H1 (cell line): ENCODE measurements around the gene FGR. TPM values are rescaled to one million over a fixed set of nuclear protein-coding genes. Genes with fewer than 3 reads are reported as not detected.

Experiments
- CTCF ChIA-PET: fragments of 300-600 bp; sonication (Branson Sonifier 250); formaldehyde crosslinking; loops from one replicate; lab custom pipeline; 2021; ENCODE audit not compliant: partially characterized antibody; lab: Charles Lee
- POLR2A ChIA-PET: fragments of 300-600 bp; sonication (Branson Sonifier 250); formaldehyde crosslinking; loops from one replicate; lab custom pipeline; 2021; ENCODE audit warnings: inconsistent platforms; ENCODE audit not compliant: partially characterized antibody; lab: Charles Lee
- DNase-seq, 2 experiments: peaks; one replicate each; pipeline versions ENCODE4 v3.0.0 to v3.0.0-alpha.2; 2010 to 2022; ENCODE audit warnings: low spot score in 2 of 2, low read depth in 1 of 2, mixed read lengths in 1 of 2
- FAIRE-seq: peaks from 2 replicates; lab custom pipeline; 2011; peaks lifted over from hg19 to GRCh38; lab: Jason Lieb, UNC
- H2AFZ ChIP-seq: 2 replicates; pipeline ENCODE4 v1.8.1; 2012; ENCODE audit warnings: low read length, inconsistent platforms
- H2AK5ac ChIP-seq: 2 replicates; pipeline ENCODE4 v1.6.1; 2013; ENCODE audit warnings: low read depth, low read length
- H2BK120ac ChIP-seq: replicated peaks from 2 replicates; pipeline ENCODE3; 2013; ENCODE audit warnings: low read depth, low read length, inconsistent platforms
- H2BK12ac ChIP-seq: 2 replicates; pipeline ENCODE4 v1.6.1; 2013; ENCODE audit warnings: low read depth, low read length
- H2BK15ac ChIP-seq: 2 replicates; pipeline ENCODE4 v1.6.1; 2013; ENCODE audit warnings: low read length
- H2BK20ac ChIP-seq: 2 replicates; pipeline ENCODE4 v1.6.1; 2013; ENCODE audit warnings: low read length
- H2BK5ac ChIP-seq: 2 replicates; pipeline ENCODE4 v1.6.1; 2013; ENCODE audit warnings: low read depth, low read length
- H3K14ac ChIP-seq: 2 replicates; pipeline ENCODE4 v1.6.1; 2013; ENCODE audit warnings: inconsistent platforms; ENCODE audit not compliant: insufficient read length
- H3K18ac ChIP-seq: 2 replicates; pipeline ENCODE4 v1.6.1; 2013; ENCODE audit warnings: low read length; ENCODE audit errors: extremely low read depth
- H3K23ac ChIP-seq: 2 replicates; pipeline ENCODE4 v1.6.1; 2013; ENCODE audit warnings: inconsistent platforms; ENCODE audit not compliant: insufficient read length
- H3K23me2 ChIP-seq: 2 replicates; pipeline ENCODE4 v1.6.1; 2013; ENCODE audit warnings: low read depth, low read length
- H3K27ac ChIP-seq: 2 replicates; pipeline ENCODE4 v1.6.1; 2011; ENCODE audit warnings: low read depth, low read length, inconsistent platforms
- H3K27me3 ChIP-seq, 4 experiments: replicated peaks in 1 of 4; 1 replicate in 1 of 4; 2 replicates in 3 of 4; pipeline versions ENCODE4 v1.6.1 to v1.8.1; 2011 to 2013; ENCODE audit warnings: low read length in 3 of 4, mild to moderate bottlenecking in 3 of 4, inconsistent platforms in 2 of 4, mixed read lengths in 2 of 4, moderate library complexity in 1 of 4; ENCODE audit not compliant: control insufficient read depth in 3 of 4, insufficient read depth in 3 of 4; ENCODE audit errors: extremely low read depth in 1 of 4
- H3K36me3 ChIP-seq, 4 experiments: 2 replicates each; pipeline versions ENCODE4 v1.6.1 to v1.8.1; 2011 to 2013; ENCODE audit warnings: mild to moderate bottlenecking in 4 of 4, low read length in 3 of 4, moderate library complexity in 2 of 4, control low read depth in 1 of 4, inconsistent platforms in 1 of 4; ENCODE audit not compliant: insufficient read depth in 4 of 4, control insufficient read depth in 2 of 4
- H3K4ac ChIP-seq: replicated peaks from 2 replicates; pipeline ENCODE3; 2013; ENCODE audit warnings: low read length, low read depth, mixed read lengths, inconsistent platforms; ENCODE audit not compliant: insufficient read length
- H3K4me1 ChIP-seq, 4 experiments: replicated peaks in 1 of 4; 1 replicate in 1 of 4; 2 replicates in 3 of 4; pipeline versions ENCODE4 v1.6.1 to v1.8.1; 2011 to 2013; ENCODE audit warnings: low read length in 3 of 4, inconsistent platforms in 2 of 4, mixed read lengths in 1 of 4; ENCODE audit not compliant: insufficient read depth in 4 of 4, control insufficient read depth in 3 of 4
- H3K4me2 ChIP-seq, 2 experiments: 2 replicates each; pipeline versions ENCODE4 v1.6.1 to v1.8.1; 2011 to 2013; ENCODE audit warnings: low read depth in 2 of 2, low read length in 2 of 2, control low read depth in 1 of 2, inconsistent platforms in 1 of 2, mild to moderate bottlenecking in 1 of 2; ENCODE audit not compliant: insufficient read depth in 1 of 2
- H3K4me3 ChIP-seq, 4 experiments: fragments of 200-600, 300-600 bp in 1 of 4; sonication (generic), shearing (Covaris generic), sonication (Bioruptor Twin) in 1 of 4; 2 replicates each; pipeline versions ENCODE4 v1.5.1 to v1.8.1; 2011 to 2016; ENCODE audit warnings: low read length in 4 of 4, low read depth in 3 of 4, control low read depth in 2 of 4, inconsistent platforms in 2 of 4, mild to moderate bottlenecking in 2 of 4, mixed read lengths in 1 of 4, moderate library complexity in 1 of 4; ENCODE audit not compliant: insufficient read depth in 2 of 4; ENCODE audit errors: extremely low read depth in 1 of 4
- H3K56ac ChIP-seq: replicated peaks from 2 replicates; pipeline ENCODE3; 2013; ENCODE audit warnings: low read depth, mild to moderate bottlenecking, mixed read lengths, low read length, inconsistent platforms; ENCODE audit not compliant: insufficient read length
- H3K79me1 ChIP-seq: 2 replicates; pipeline ENCODE4 v1.6.1; 2013; ENCODE audit warnings: low read depth, low read length, control low read depth
- H3K79me2 ChIP-seq, 2 experiments: 2 replicates each; pipeline versions ENCODE4 v1.6.1 to v1.8.1; 2012 to 2013; ENCODE audit warnings: low read length in 2 of 2, mild to moderate bottlenecking in 2 of 2, inconsistent platforms in 1 of 2; ENCODE audit not compliant: insufficient read depth in 2 of 2, control insufficient read depth in 1 of 2
- H3K9ac ChIP-seq, 4 experiments: replicated peaks in 1 of 4; 1 replicate in 1 of 4; 2 replicates in 3 of 4; pipeline versions ENCODE4 v1.6.1 to v1.8.1; 2011 to 2013; ENCODE audit warnings: low read depth in 3 of 4, low read length in 3 of 4, control low read depth in 2 of 4, mild to moderate bottlenecking in 2 of 4, moderate library complexity in 2 of 4, inconsistent platforms in 1 of 4; ENCODE audit errors: extremely low read depth in 1 of 4
- H3K9me3 ChIP-seq, 2 experiments: 2 replicates each; pipeline versions ENCODE4 v1.6.1 to v1.8.1; 2012 to 2013; ENCODE audit warnings: mild to moderate bottlenecking in 2 of 2, moderate library complexity in 2 of 2, control low read depth in 1 of 2, inconsistent platforms in 1 of 2, low read depth in 1 of 2, low read length in 1 of 2, mixed read lengths in 1 of 2; ENCODE audit not compliant: insufficient read depth in 2 of 2
- H4K20me1 ChIP-seq, 2 experiments: replicated peaks in 1 of 2; 2 replicates each; pipeline versions ENCODE3 to v1.8.1; 2011 to 2013; ENCODE audit warnings: inconsistent platforms in 2 of 2, low read length in 2 of 2, mild to moderate bottlenecking in 1 of 2; ENCODE audit not compliant: insufficient read depth in 2 of 2, control insufficient read depth in 1 of 2
- H4K5ac ChIP-seq: 2 replicates; pipeline ENCODE4 v1.6.1; 2013; ENCODE audit warnings: low read length, low read depth, mixed read lengths, inconsistent platforms; ENCODE audit not compliant: insufficient read length
- H4K8ac ChIP-seq: 2 replicates; pipeline ENCODE4 v1.8.0; 2013; ENCODE audit warnings: mild to moderate bottlenecking, moderate library complexity, low read length, inconsistent platforms; ENCODE audit not compliant: insufficient read depth; ENCODE audit errors: extremely low read depth
- H4K91ac ChIP-seq: replicated peaks from 2 replicates; pipeline ENCODE3; 2013; ENCODE audit warnings: low read length, mixed read lengths, inconsistent platforms; ENCODE audit not compliant: insufficient read length
- ASH2L ChIP-seq: fragments of 200-600, 300-600 bp; sonication (generic); IDR thresholded peaks from one replicate; pipeline ENCODE4 v1.7.1; 2017; ENCODE audit warnings: low read length
- FOSL1 ChIP-seq: IDR thresholded peaks from 2 replicates; pipeline ENCODE4 v1.6.1; 2011; ENCODE audit warnings: mild to moderate bottlenecking, low read depth, low read length, moderate library complexity; ENCODE audit not compliant: insufficient read depth
- HDAC2 ChIP-seq, 2 experiments: fragments of 300-600 bp in 1 of 2; sonication (generic) in 1 of 2; IDR thresholded peaks; 2 replicates each; pipeline ENCODE4 v1.6.1; 2011 to 2012; ENCODE audit warnings: low read depth in 2 of 2, low read length in 2 of 2, mild to moderate bottlenecking in 2 of 2, moderate library complexity in 2 of 2, borderline replicate concordance in 1 of 2, inconsistent platforms in 1 of 2
- SIN3A ChIP-seq, 2 experiments: IDR thresholded peaks in 1 of 2; conservative IDR thresholded peaks in 1 of 2; 2 replicates each; pipeline ENCODE4 v1.6.1; 2011 to 2012; ENCODE audit warnings: low read length in 2 of 2, improper control_type of control experiment in 1 of 2, low read depth in 1 of 2, mild to moderate bottlenecking in 1 of 2
- SIRT6 ChIP-seq: IDR thresholded peaks from one replicate; pipeline ENCODE4 v1.7.1; 2012; ENCODE audit warnings: low read length, inconsistent platforms
- SUZ12 ChIP-seq: fragments of 200-600 bp; sonication (generic); IDR thresholded peaks from 2 replicates; pipeline ENCODE4 v1.6.1; 2012; ENCODE audit warnings: mild to moderate bottlenecking, inconsistent platforms, low read length, moderate library complexity, mixed read lengths
- TAF7 ChIP-seq: optimal IDR thresholded peaks from 2 replicates; pipeline ENCODE3; 2011; ENCODE audit warnings: low read depth, mild to moderate bottlenecking, inconsistent platforms, low read length, moderate library complexity, borderline replicate concordance
- TCF12 ChIP-seq: IDR thresholded peaks from 2 replicates; pipeline ENCODE4 v1.6.1; 2011; ENCODE audit warnings: low read depth, mild to moderate bottlenecking, low read length
- YY1 ChIP-seq: IDR thresholded peaks from 2 replicates; pipeline ENCODE4 v1.6.1; 2011; ENCODE audit warnings: low read depth, mild to moderate bottlenecking, low read length
- ZNF274 ChIP-seq: IDR thresholded peaks from 2 replicates; pipeline ENCODE4 v1.7.0; 2012; ENCODE audit warnings: low read length, borderline replicate concordance; ENCODE audit errors: extremely low read depth
- WGBS, 2 experiments: shearing (Covaris generic) in 1 of 2; methylation state at CpG; one replicate each; pipeline versions ENCODE4 v1.1.6 to v1.1.7; 2013 to 2015; ENCODE audit warnings: low lambda C conversion rate in 2 of 2, mixed read lengths in 2 of 2, inconsistent platforms in 1 of 2, low coverage in 1 of 2, missing lambda C conversion rate in 1 of 2; ENCODE audit not compliant: insufficient replicate concordance in 2 of 2, insufficient coverage in 1 of 2, insufficient read length in 1 of 2; ENCODE audit errors: extremely low coverage in 1 of 2, missing lambda C conversion rate in 1 of 2; 5-methylcytosine and 5-hydroxymethylcytosine counted together
- polyA plus RNA-seq, 7 experiments: library from polyadenylated mRNA; depleted of rRNA in 3 of 7; stranded (reverse) in 5 of 7; unstranded in 2 of 7; fragments of >200 nt in 5 of 7; fragments of 200-250 nt in 2 of 7; gene quantifications; 1 replicate in 5 of 7; 2 replicates in 1 of 7; 4 replicates in 1 of 7; pipeline versions ENCODE4 v1.2.1 to v1.2.3, GENCODE V29; 2011 to 2013; ENCODE audit warnings: missing spikeins in 2 of 7, mixed read lengths in 2 of 7
- total RNA-seq: library from RNA; stranded (reverse); fragmentation: NEBNext Ultra II Directional; extraction: Animal tissue kit (Norgen Biotek cat#: 25700); gene quantifications from 2 replicates; pipeline ENCODE4 v1.2.1, GENCODE V29; 2021
- TF ChIP-seq, protein P1 (sequence below): IDR thresholded peaks from 2 replicates; pipeline ENCODE4 v1.6.1; 2012; ENCODE audit warnings: inconsistent platforms

The FGR gene
- total and polyA plus RNA-seq, 2 of the 8 experiments (the other 6 are each of a cell fraction or from before 2014, with no cell fraction given) = 0.22 to 0.95 TPM

DNA sequence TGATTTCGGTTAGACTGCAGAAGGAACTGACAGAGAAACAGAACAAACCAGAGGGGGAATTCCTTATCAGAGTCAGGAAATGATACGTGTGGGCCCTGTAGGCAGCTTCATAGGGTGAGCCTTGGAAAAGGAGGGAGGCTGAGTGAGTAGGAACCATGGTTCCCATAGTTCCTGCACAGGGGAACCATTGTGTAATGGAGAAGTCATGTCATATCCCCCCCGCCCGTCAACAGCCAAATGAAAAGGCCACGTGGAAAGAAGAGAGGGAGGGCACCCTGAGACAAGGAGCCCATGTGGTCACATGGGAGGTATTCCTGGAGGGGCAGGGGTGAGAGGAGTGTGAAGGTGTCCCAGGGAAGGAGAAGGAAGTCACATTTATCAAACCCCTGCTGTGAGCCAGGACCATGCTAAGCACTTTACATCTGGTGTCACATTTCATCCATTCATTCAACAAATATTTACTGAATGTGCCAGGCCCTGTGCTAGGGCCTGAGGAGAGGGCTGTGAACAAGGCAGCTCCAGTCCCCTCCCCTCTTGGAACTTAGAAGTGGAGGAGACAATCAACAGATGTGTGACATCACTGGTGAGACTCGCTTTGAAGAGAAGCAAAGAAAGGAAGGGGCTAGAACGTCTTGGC is 15.7 kb upstream of the FGR start:
- CTCF ChIA-PET = interaction anchor here (0.7 to 6.2 kb wide), 15 partner anchors 10 to 317 kb away, joined by 3 to 47 read pairs (median 3); partner anchors contain the start of gene IFI6
- no peak for TF ChIP-seq SIN3A (conservative IDR thresholded peaks at IDR 0.05 in 1 of 2, IDR thresholded peaks at IDR 0.05 in 1 of 2; ENCODE audit: low read depth in 1 of 2, low read length in 2 of 2)
- TF ChIP-seq SUZ12 = no peak
- TF ChIP-seq, protein P1, sequence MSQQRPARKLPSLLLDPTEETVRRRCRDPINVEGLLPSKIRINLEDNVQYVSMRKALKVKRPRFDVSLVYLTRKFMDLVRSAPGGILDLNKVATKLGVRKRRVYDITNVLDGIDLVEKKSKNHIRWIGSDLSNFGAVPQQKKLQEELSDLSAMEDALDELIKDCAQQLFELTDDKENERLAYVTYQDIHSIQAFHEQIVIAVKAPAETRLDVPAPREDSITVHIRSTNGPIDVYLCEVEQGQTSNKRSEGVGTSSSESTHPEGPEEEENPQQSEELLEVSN = peak; percentile 81
- TF ChIP-seq YY1 = no peak
- no peak for TF ChIP-seq ASH2L
- TF ChIP-seq HDAC2 (IDR thresholded peaks at IDR 0.05; ENCODE audit: borderline replicate concordance in 1 of 2, low read depth in 2 of 2, low read length in 2 of 2) = peak in 1 of 2 experiments; percentile 72; a peak in 1 of 4 replicates
- no peak for TF ChIP-seq ZNF274
- TF ChIP-seq SIRT6 = no peak
- no peak for TF ChIP-seq TAF7
- no peak for TF ChIP-seq FOSL1
- no peak for TF ChIP-seq TCF12

More for the DNA sequence above, 15.7 kb upstream of the FGR start:
- H3K14ac ChIP-seq = no peak overlapping the region
- 47% methylated on average over 7 of the region's 7 CpGs; no CpG with 5 or more reads in 1 of the 2 experiments for WGBS, 2 experiments
- H2AK5ac ChIP-seq = no peak overlapping the region
- H2AFZ ChIP-seq = peak overlapping the region; percentile 56; the same call in 1 of the 2 replicates
- H3K18ac ChIP-seq = peak overlapping the region; percentile 52
- no peaks in the 10 kb centered on the region for H3K36me3 ChIP-seq
- no peak overlapping the region for H4K8ac ChIP-seq
- peak overlapping the region; percentile 26 for H4K5ac ChIP-seq
- H3K4me3 ChIP-seq = no peak overlapping the region
- H3K4ac ChIP-seq = no peak overlapping the region
- DNase-seq = no peak
- H3K4me1 ChIP-seq = peaks cover 12 to 15% (median 14%) of the 10 kb centered on the region in 4 experiments
- H3K9me3 ChIP-seq = no peaks in the 10 kb centered on the region
- no peaks in the 10 kb centered on the region for H3K23me2 ChIP-seq
- peak; percentile 85 for FAIRE-seq
- no peak overlapping the region for H3K56ac ChIP-seq
- H3K27me3 ChIP-seq = no peaks in the 10 kb centered on the region
- no peaks in the 10 kb centered on the region for H3K79me1 ChIP-seq
- peak overlapping the region; percentile 82 for H2BK5ac ChIP-seq
- POLR2A ChIA-PET = interaction anchor here (0.7 to 1.1 kb wide), 3 partner anchors 11 to 221 kb away, joined by 3 read pairs; no protein-coding TSS in a partner anchor
- no peak overlapping the region for H3K9ac ChIP-seq
- peak overlapping the region; percentile 68; the same call in 1 of the 2 replicates for H2BK12ac ChIP-seq
- H4K91ac ChIP-seq = no peak overlapping the region
- no peaks in the 10 kb centered on the region for H4K20me1 ChIP-seq
- no peak overlapping the region for H3K27ac ChIP-seq
- peak overlapping the region; percentile 97; the same call in 1 of the 2 replicates for H2BK15ac ChIP-seq
- no peaks in the 10 kb centered on the region for H3K79me2 ChIP-seq
- H2BK120ac ChIP-seq = no peak overlapping the region
- H3K23ac ChIP-seq = no peak overlapping the region
- H3K4me2 ChIP-seq = 0 out of 4 replicates have a peak overlapping the region, but pooled peaks of 1 of the 2 experiments have one; percentile 3
- peak overlapping the region; percentile 28; the same call in 1 of the 2 replicates for H2BK20ac ChIP-seq
